ENCODE results near the gene IKZF4. TPM values are rescaled to one million over a fixed set of nuclear protein-coding genes. Genes with fewer than 3 reads are reported as not detected.

IKZF4 gene
- total RNA-seq, 2 experiments from 2014 or later = 2.5 to 5.0 TPM

- intact Hi-C loops (cut with DNase I, micrococcal nuclease) = no loop called here
- no peak overlapping the region for H3K4me3 Mint-ChIP-seq
- peaks cover 57% of the 10 kb centered on the region for H3K36me3 ChIP-seq (ENCODE audit: insufficient read depth, low read length)
- peaks cover 20% of the 10 kb centered on the region for H3K27me3 Mint-ChIP-seq
- peaks cover 5 to 12% of the 10 kb centered on the region in 2 experiments for H3K27me3 ChIP-seq (ENCODE audit: control insufficient read depth in 1 of 2, insufficient read depth in 2 of 2, low read length in 2 of 2)
- DNase-seq = no peak
- no peaks in the 10 kb centered on the region for H3K9me3 ChIP-seq (ENCODE audit: control insufficient read depth in 1 of 2, insufficient read depth in 1 of 2, low read length in 2 of 2)
- ChIA-PET POLR2A (no interaction called here), CTCF (no interaction called here)
- H3K27ac ChIP-seq (ENCODE audit: low read depth in 1 of 2, low read length in 2 of 2) = no peak overlapping the region
- H3K4me1 ChIP-seq (ENCODE audit: insufficient read depth, low read length) = peaks cover 17% of the 10 kb centered on the region
- no peak for TF ChIP-seq CTCF (IDR thresholded peaks at IDR 0.05)
- H3K9me3 Mint-ChIP-seq = no peaks in the 10 kb centered on the region
- peaks cover 59% of the 10 kb centered on the region for H3K36me3 Mint-ChIP-seq (ENCODE audit: low read depth)
- no peak for ATAC-seq (ENCODE audit: poor library complexity)
- H3K27ac Mint-ChIP-seq = no peak overlapping the region
- peaks cover 18% of the 10 kb centered on the region for H3K4me1 Mint-ChIP-seq (ENCODE audit: low read depth)
- H3K4me3 ChIP-seq (ENCODE audit: low read length) = no peak overlapping the region
Observed at GRCh38 chr12:55993230-55993853, 27.5 kb upstream of the IKZF4 start.

GRCh38 chr12:55995366-55995765 is 25.5 kb upstream of the IKZF4 start:
- Histone ChIP-seq H3K9me3 (ENCODE audit: control insufficient read depth in 1 of 2, insufficient read depth in 1 of 2, low read length in 2 of 2) (no peaks in the 10 kb centered on the region), H3K4me1 (ENCODE audit: insufficient read depth, low read length) (peaks cover 17% of the 10 kb centered on the region), H3K27ac (ENCODE audit: low read depth in 1 of 2, low read length in 2 of 2) (no peak overlapping the region), H3K36me3 (ENCODE audit: insufficient read depth, low read length) (peaks cover 43% of the 10 kb centered on the region), H3K4me3 (ENCODE audit: low read length) (no peak overlapping the region), H3K27me3 (ENCODE audit: control insufficient read depth in 1 of 2, insufficient read depth in 2 of 2, low read length in 2 of 2) (peaks cover 5 to 12% of the 10 kb centered on the region in 2 experiments)
- H3K27me3 Mint-ChIP-seq = peaks cover 20% of the 10 kb centered on the region
- no peak overlapping the region for H3K27ac Mint-ChIP-seq
- no peak for TF ChIP-seq CTCF (IDR thresholded peaks at IDR 0.05)
- no peaks in the 10 kb centered on the region for H3K9me3 Mint-ChIP-seq
- ChIA-PET POLR2A (interaction anchor here (0.6 to 2.9 kb wide), 8 partner anchors 11 to 194 kb away, joined by 3 to 22 read pairs (median 5); partner anchors contain the start of genes RAB5B and SMARCC2), CTCF (interaction anchor here (0.6 to 2.5 kb wide), 22 partner anchors 7 to 257 kb away, joined by 3 to 20 read pairs (median 6); partner anchors contain the start of genes ERBB3, RAB5B and ZC3H10)
- no peak overlapping the region for H3K4me3 Mint-ChIP-seq
- intact Hi-C loops (cut with DNase I, micrococcal nuclease) = no loop called here
- ATAC-seq (ENCODE audit: poor library complexity) = no peak
- DNase-seq = no peak
- H3K4me1 Mint-ChIP-seq (ENCODE audit: low read depth) = peaks cover 23% of the 10 kb centered on the region
- H3K36me3 Mint-ChIP-seq (ENCODE audit: low read depth) = peaks cover 40% of the 10 kb centered on the region

GRCh38 chr12:55996201-55996714 is 24.6 kb upstream of the IKZF4 start:
- no peaks in the 10 kb centered on the region for H3K9me3 ChIP-seq (ENCODE audit: control insufficient read depth in 1 of 2, insufficient read depth in 1 of 2, low read length in 2 of 2)
- TF ChIP-seq CTCF (IDR thresholded peaks at IDR 0.05) = peak; percentile 81
- H3K36me3 ChIP-seq (ENCODE audit: insufficient read depth, low read length) = peaks cover 34% of the 10 kb centered on the region
- Mint-ChIP-seq H3K36me3 (ENCODE audit: low read depth) (peaks cover 31% of the 10 kb centered on the region), H3K4me3 (peak overlapping the region; percentile 21), H3K9me3 (no peaks in the 10 kb centered on the region), H3K27ac (no peak overlapping the region), H3K27me3 (peaks cover 20% of the 10 kb centered on the region), H3K4me1 (ENCODE audit: low read depth) (peaks cover 23% of the 10 kb centered on the region)
- intact Hi-C loops (cut with DNase I, micrococcal nuclease) = loop anchor here (1.0 to 2.0 kb wide), 3 partner anchors 33 to 45 kb away; partner anchors contain the start of gene RPS26 (in 2 of the 2)
- H3K4me3 ChIP-seq (ENCODE audit: low read length) = peak overlapping the region; percentile 43
- ChIA-PET CTCF (interaction anchor here (0.6 to 2.5 kb wide), 28 partner anchors 8 to 257 kb away, joined by 3 to 20 read pairs (median 4); partner anchors contain the start of genes ERBB3, RAB5B, SMARCC2 and ZC3H10), POLR2A (interaction anchor here (0.6 to 2.9 kb wide), 13 partner anchors 10 to 252 kb away, joined by 3 to 22 read pairs (median 4); partner anchors contain the start of genes RAB5B, SMARCC2 and ZC3H10)
- ATAC-seq (ENCODE audit: poor library complexity) (peak; percentile 82), DNase-seq (peak; percentile 41 to 86 (median 52))
- peaks cover 5 to 12% of the 10 kb centered on the region in 2 experiments for H3K27me3 ChIP-seq (ENCODE audit: control insufficient read depth in 1 of 2, insufficient read depth in 2 of 2, low read length in 2 of 2)
- H3K27ac ChIP-seq (ENCODE audit: low read depth in 1 of 2, low read length in 2 of 2) = no peak overlapping the region
- H3K4me1 ChIP-seq (ENCODE audit: insufficient read depth, low read length) = peaks cover 17% of the 10 kb centered on the region

Measured in CD4-positive, alpha-beta T cell (primary cell).